GM12878 (cell line): ENCODE measurements around the gene STAMBP. TPM values are rescaled to one million over a fixed set of nuclear protein-coding genes. Genes with fewer than 3 reads are reported as not detected.

Source experiments
- ATAC-seq: fragments of 200-7000 bp; cut with Tn5 transposase; 3 replicates; pipeline ENCODE4 v1.9.1; 2020; ENCODE audit warnings: mild to moderate bottlenecking, moderate library complexity
- BruUV-seq: library from RNA; stranded (reverse); fragments of 400-500 nt; replicated peaks from 2 replicates; lab custom pipeline; 2021; lab: Mats Ljungman, UMichigan
- CTCF ChIA-PET: fragments of 300-600 bp; sonication (Branson Sonifier 250); formaldehyde crosslinking; extraction: SDS; loops from one replicate; lab custom pipeline; 2021; ENCODE audit warnings: inconsistent platforms; lab: Yijun Ruan, JAX
- POLR2A ChIA-PET: fragments of 350-600 bp; formaldehyde crosslinking; extraction: SDS; loops from one replicate; lab custom pipeline; 2021; ENCODE audit warnings: inconsistent platforms; lab: Charles Lee
- RAD21 ChIA-PET: fragments of 300-600 bp; sonication (Branson Sonifier 250); formaldehyde crosslinking; loops from one replicate; lab custom pipeline; 2023; ENCODE audit warnings: antibody characterized with exemption; ENCODE audit not compliant: unreplicated experiment; lab: Charles Lee
- SMC1A ChIA-PET: fragments of 300-600 bp; sonication (Branson Sonifier 250); formaldehyde crosslinking; loops from one replicate; lab custom pipeline; 2023; ENCODE audit not compliant: unreplicated experiment, uncharacterized antibody; lab: Charles Lee
- DNase-seq: peaks from one replicate; pipeline ENCODE4 v3.0.0-alpha.2; 2011; ENCODE audit warnings: low read depth, low spot score
- FAIRE-seq: peaks from 3 replicates; lab custom pipeline; 2011; peaks lifted over from hg19 to GRCh38; lab: Jason Lieb, UNC
- H2AFZ ChIP-seq: 2 replicates; pipeline ENCODE4 v1.6.0; 2011; ENCODE audit warnings: low read depth, low read length, control low read depth; ENCODE audit not compliant: control insufficient read depth
- H3K27ac ChIP-seq: 2 replicates; pipeline ENCODE4 v1.5.1; 2011; ENCODE audit warnings: control low read depth; ENCODE audit not compliant: control insufficient read depth, insufficient read depth
- H3K27me3 ChIP-seq, 2 experiments: replicated peaks in 1 of 2; 2 replicates each; pipeline versions ENCODE4 v1.6.0 to v1.6.1; 2011; ENCODE audit warnings: low read length in 1 of 2; ENCODE audit not compliant: control insufficient read depth in 2 of 2, insufficient read depth in 2 of 2
- H3K36me3 ChIP-seq, 2 experiments: 2 replicates each; pipeline ENCODE4 v1.5.1; 2011; ENCODE audit warnings: low read length in 1 of 2; ENCODE audit not compliant: control insufficient read depth in 2 of 2, insufficient read depth in 2 of 2
- H3K4me1 ChIP-seq: 2 replicates; pipeline ENCODE4 v1.6.1; 2011; ENCODE audit warnings: mild to moderate bottlenecking, low read length, moderate library complexity, mixed read lengths; ENCODE audit not compliant: control insufficient read depth, insufficient read depth
- H3K4me2 ChIP-seq: 2 replicates; pipeline ENCODE4 v1.6.0; 2011; ENCODE audit warnings: control low read depth; ENCODE audit not compliant: control insufficient read depth, insufficient read depth
- H3K4me3 ChIP-seq: fragments of 200-600 bp; sonication (generic); 2 replicates; pipeline ENCODE4 v1.5.1; 2016
- H3K79me2 ChIP-seq: 2 replicates; pipeline ENCODE4 v1.6.0; 2011; ENCODE audit warnings: low read length; ENCODE audit not compliant: control insufficient read depth, insufficient read depth
- H3K9ac ChIP-seq: 2 replicates; pipeline ENCODE4 v1.8.0; 2011; ENCODE audit warnings: low read length, control low read depth, mixed read lengths; ENCODE audit not compliant: control insufficient read depth, insufficient read depth
- H3K9me3 ChIP-seq: replicated peaks from 3 replicates; pipeline ENCODE4 v1.5.1; 2011; ENCODE audit warnings: mild to moderate bottlenecking, low read length; ENCODE audit not compliant: control insufficient read depth, insufficient read depth
- H4K20me1 ChIP-seq: 2 replicates; pipeline ENCODE4 v1.6.0; 2011; ENCODE audit not compliant: control insufficient read depth, insufficient read depth
- HSF1 ChIP-seq: fragments of 150-350 bp; IDR thresholded peaks from 2 replicates; pipeline ENCODE4 v1.6.1; 2014; ENCODE audit warnings: mild to moderate bottlenecking, low read depth, low read length
- MEF2A ChIP-seq: IDR thresholded peaks from 2 replicates; pipeline ENCODE4 v1.6.1; 2011; ENCODE audit warnings: low read depth, mild to moderate bottlenecking, low read length, moderate library complexity; ENCODE audit not compliant: insufficient read depth
- PKNOX1 ChIP-seq: fragments of 450-650 bp; IDR thresholded peaks from 2 replicates; pipeline ENCODE4 v1.6.1; 2016; ENCODE audit warnings: mild to moderate bottlenecking
- POLR2AphosphoS2 ChIP-seq: IDR thresholded peaks from 2 replicates; pipeline ENCODE4 v1.6.1; 2011; ENCODE audit warnings: low read depth, mild to moderate bottlenecking, low read length, improper control_type of control experiment, moderate library complexity
- RFX5 ChIP-seq: IDR thresholded peaks from 2 replicates; pipeline ENCODE4 v1.6.1; 2011; ENCODE audit warnings: low read depth, low read length, improper control_type of control experiment
- ZBTB11 ChIP-seq: fragments of 450-650 bp; formaldehyde crosslinking; IDR thresholded peaks from 2 replicates; pipeline ENCODE4 v1.5.0; 2022; ENCODE audit warnings: mild to moderate bottlenecking, missing genetic modification characterization
- WGBS: methylation state at CpG from one replicate; pipeline ENCODE4 v1.1.6; 2016; ENCODE audit warnings: low lambda C conversion rate; ENCODE audit not compliant: insufficient replicate concordance, insufficient coverage; ENCODE audit errors: missing lambda C conversion rate; 5-methylcytosine and 5-hydroxymethylcytosine counted together
- in situ Hi-C: fragments of 300-500 bp; cut with MboI; formaldehyde crosslinking; loops from 9 replicates; pipeline ENCODE4 v1.14.3; 2018; ENCODE audit warnings: mixed read lengths
- intact Hi-C: fragments of 100-400 bp; cut with micrococcal nuclease; formaldehyde crosslinking; loops from one replicate; pipeline ENCODE4 v1.14.2; 2022; ENCODE audit not compliant: unreplicated experiment
- polyA plus RNA-seq, 11 experiments: library from polyadenylated mRNA; depleted of rRNA in 4 of 11; unstranded in 6 of 11; stranded (reverse) in 5 of 11; fragments of >200 nt; fragmentation: Nextera tagmentation in 4 of 11; fragmentation: Illumina TruSeq in 1 of 11; extraction: Ambion mirVana in 4 of 11; extraction: Trizol in 1 of 11; gene quantifications; 1 replicate in 1 of 11; 2 replicates in 10 of 11; pipeline versions ENCODE4 v1.2.1 to v1.2.3, GENCODE V29; 2011 to 2016; ENCODE audit warnings: inconsistent platforms in 2 of 11, missing spikeins in 2 of 11, low read depth in 1 of 11
- total RNA-seq, 4 experiments: library from RNA; depleted of rRNA in 3 of 4; stranded (reverse); fragments of >200 nt in 3 of 4; fragmentation: Illumina TruSeq in 1 of 4; extraction: Trizol in 1 of 4; gene quantifications; 2 replicates each; pipeline versions ENCODE4 v1.2.1 to v1.2.3, GENCODE V29; 2013 to 2021
- TF ChIP-seq, protein P1 (sequence below): fragments of 450-650 bp; formaldehyde crosslinking; IDR thresholded peaks from 2 replicates; pipeline ENCODE4 v1.4.0; 2020; ENCODE audit warnings: mild to moderate bottlenecking, moderate library complexity
- TF ChIP-seq, protein P2 (sequence below): fragments of 450-650 bp; formaldehyde crosslinking; IDR thresholded peaks from 2 replicates; pipeline ENCODE4 v1.4.0; 2022; ENCODE audit warnings: mild to moderate bottlenecking, moderate library complexity

STAMBP gene
- total and polyA plus RNA-seq, 10 of the 15 experiments (the other 5 are each of a cell fraction or from before 2014, with no cell fraction given) = 38.9 to 84.1 (median 69.7) TPM

DNA sequence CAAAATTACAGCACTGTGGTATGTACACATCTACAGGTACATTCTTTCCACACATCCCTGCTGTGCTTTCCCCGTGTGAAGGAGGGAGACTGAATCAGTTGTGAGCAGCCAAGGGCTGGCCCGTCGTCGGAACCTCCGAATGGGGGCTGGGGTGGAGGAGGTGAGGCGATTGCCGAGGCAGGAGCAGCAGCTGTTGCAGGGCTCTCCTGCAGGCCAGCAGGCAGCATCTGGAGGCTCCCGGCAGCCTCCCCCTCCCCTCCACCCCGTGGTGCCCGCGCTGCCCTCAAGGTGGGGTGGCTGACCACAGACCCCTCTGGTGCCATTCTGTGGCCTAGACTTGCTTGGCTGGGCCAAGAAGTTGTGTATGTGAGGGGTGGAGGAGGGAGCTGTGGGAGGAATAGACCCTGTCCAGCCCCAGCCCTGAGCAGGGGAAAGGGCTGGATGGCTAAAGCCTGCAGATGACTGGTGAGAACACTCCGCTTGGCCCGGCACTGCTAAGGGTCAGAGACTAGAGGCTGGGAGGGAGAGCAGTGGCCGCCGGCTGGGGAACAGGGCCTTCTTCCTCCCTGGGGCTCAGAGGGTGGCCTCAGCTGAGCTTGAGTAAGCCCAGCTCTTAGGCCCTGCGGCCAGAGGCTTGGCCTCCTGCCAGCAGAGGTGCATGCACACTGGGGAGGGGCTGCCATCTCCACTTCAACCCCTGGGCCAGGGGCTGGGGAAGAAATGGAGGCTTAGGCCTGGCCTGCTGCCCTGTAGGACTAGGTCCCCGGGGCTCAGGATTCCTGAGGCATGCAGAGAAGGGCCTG, 7.6 kb downstream of the STAMBP start:
- SMC1A ChIA-PET = no interaction called here
- TF ChIP-seq, protein P1, sequence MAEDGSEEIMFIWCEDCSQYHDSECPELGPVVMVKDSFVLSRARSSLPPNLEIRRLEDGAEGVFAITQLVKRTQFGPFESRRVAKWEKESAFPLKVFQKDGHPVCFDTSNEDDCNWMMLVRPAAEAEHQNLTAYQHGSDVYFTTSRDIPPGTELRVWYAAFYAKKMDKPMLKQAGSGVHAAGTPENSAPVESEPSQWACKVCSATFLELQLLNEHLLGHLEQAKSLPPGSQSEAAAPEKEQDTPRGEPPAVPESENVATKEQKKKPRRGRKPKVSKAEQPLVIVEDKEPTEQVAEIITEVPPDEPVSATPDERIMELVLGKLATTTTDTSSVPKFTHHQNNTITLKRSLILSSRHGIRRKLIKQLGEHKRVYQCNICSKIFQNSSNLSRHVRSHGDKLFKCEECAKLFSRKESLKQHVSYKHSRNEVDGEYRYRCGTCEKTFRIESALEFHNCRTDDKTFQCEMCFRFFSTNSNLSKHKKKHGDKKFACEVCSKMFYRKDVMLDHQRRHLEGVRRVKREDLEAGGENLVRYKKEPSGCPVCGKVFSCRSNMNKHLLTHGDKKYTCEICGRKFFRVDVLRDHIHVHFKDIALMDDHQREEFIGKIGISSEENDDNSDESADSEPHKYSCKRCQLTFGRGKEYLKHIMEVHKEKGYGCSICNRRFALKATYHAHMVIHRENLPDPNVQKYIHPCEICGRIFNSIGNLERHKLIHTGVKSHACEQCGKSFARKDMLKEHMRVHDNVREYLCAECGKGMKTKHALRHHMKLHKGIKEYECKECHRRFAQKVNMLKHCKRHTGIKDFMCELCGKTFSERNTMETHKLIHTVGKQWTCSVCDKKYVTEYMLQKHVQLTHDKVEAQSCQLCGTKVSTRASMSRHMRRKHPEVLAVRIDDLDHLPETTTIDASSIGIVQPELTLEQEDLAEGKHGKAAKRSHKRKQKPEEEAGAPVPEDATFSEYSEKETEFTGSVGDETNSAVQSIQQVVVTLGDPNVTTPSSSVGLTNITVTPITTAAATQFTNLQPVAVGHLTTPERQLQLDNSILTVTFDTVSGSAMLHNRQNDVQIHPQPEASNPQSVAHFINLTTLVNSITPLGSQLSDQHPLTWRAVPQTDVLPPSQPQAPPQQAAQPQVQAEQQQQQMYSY (CRISPR knock-in tag) = no peak
- no peak for TF ChIP-seq ZBTB11 (CRISPR knock-in tag)
- TF ChIP-seq RFX5 = no peak
- TF ChIP-seq POLR2AphosphoS2 = no peak
- TF ChIP-seq PKNOX1 = no peak
- TF ChIP-seq, protein P2, sequence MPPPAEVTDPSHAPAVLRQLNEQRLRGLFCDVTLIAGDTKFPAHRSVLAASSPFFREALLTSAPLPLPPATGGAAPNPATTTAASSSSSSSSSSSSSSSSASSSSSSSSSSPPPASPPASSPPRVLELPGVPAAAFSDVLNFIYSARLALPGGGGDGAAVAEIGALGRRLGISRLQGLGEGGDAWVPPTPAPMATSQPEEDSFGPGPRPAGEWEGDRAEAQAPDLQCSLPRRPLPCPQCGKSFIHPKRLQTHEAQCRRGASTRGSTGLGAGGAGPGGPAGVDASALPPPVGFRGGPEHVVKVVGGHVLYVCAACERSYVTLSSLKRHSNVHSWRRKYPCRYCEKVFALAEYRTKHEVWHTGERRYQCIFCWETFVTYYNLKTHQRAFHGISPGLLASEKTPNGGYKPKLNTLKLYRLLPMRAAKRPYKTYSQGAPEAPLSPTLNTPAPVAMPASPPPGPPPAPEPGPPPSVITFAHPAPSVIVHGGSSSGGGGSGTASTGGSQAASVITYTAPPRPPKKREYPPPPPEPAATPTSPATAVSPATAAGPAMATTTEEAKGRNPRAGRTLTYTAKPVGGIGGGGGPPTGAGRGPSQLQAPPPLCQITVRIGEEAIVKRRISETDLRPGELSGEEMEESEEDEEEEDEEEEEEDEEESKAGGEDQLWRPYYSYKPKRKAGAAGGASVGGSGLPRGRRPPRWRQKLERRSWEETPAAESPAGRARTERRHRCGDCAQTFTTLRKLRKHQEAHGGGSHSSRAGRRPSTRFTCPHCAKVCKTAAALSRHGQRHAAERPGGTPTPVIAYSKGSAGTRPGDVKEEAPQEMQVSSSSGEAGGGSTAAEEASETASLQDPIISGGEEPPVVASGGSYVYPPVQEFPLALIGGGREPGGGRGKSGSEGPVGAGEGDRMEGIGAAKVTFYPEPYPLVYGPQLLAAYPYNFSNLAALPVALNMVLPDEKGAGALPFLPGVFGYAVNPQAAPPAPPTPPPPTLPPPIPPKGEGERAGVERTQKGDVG (CRISPR knock-in tag) = no peak
- TF ChIP-seq MEF2A = no peak
- TF ChIP-seq HSF1 = no peak

More for the DNA sequence above, 7.6 kb downstream of the STAMBP start:
- Histone ChIP-seq H3K9ac (no peak overlapping the region), H3K9me3 (peaks cover 3% of the 10 kb centered on the region), H4K20me1 (no peaks in the 10 kb centered on the region), H3K4me3 (no peak overlapping the region), H3K79me2 (no peaks in the 10 kb centered on the region; the same call in none of the 2 replicates), H3K27me3 (no peaks in the 10 kb centered on the region), H3K27ac (no peak overlapping the region), H3K4me2 (no peak overlapping the region), H3K4me1 (peaks cover 3% of the 10 kb centered on the region; the same call in 1 of the 2 replicates), H3K36me3 (peaks cover 0 to 4% of the 10 kb centered on the region in 2 experiments), H2AFZ (no peak overlapping the region)
- ChIA-PET POLR2A (interaction anchor here (0.6 kb wide), 1 partner anchor 12 kb away, joined by 4 read pairs; no protein-coding TSS in a partner anchor), RAD21 (no interaction called here), CTCF (interaction anchor here (1.1 kb wide), 1 partner anchor 9 kb away, joined by 3 read pairs; no protein-coding TSS in a partner anchor)
- in situ Hi-C loops = no loop called here
- FAIRE-seq = no peak
- no peak for ATAC-seq
- BruUV-seq = no TSS peak
- 97% methylated on average over 16 of the region's 17 CpGs for WGBS
- DNase-seq = no peak
- intact Hi-C loops = no loop called here
